Activated CD4-positive, alpha-beta T cell treated with anti-CD3 and anti-CD28 coated beads for 1 hour (primary cell): ENCODE data around the gene FAM227B.
"Not testable (repeated sequence)": the region's sequence is repeated elsewhere in the genome, so short reads cannot be mapped to it uniquely, and the experiment has no call there.

Experiments used
- DNase-seq: peaks from one replicate; pipeline ENCODE4 v3.0.0-alpha.2; 2020

FAM227B gene

GRCh38 chr15:49492151-49492550 is 128.5 kb downstream of the FAM227B start:
- DNase-seq, result no peak

- no peak for DNase-seq
Observed at GRCh38 chr15:49490966-49491365, 129.7 kb downstream of the FAM227B start.

GRCh38 chr15:49485401-49485800 is 135.2 kb downstream of the FAM227B start:
- not testable (repeated sequence) for DNase-seq

- DNase-seq, result not testable (repeated sequence)
Observed at GRCh38 chr15:49478982-49479381, 141.6 kb downstream of the FAM227B start.

- not testable (repeated sequence) for DNase-seq
Observed at GRCh38 chr15:49478021-49478420, 142.6 kb downstream of the FAM227B start.

GRCh38 chr15:49473031-49473430 is 147.6 kb downstream of the FAM227B start:
- DNase-seq, result no peak

- DNase-seq, result no peak
Observed at GRCh38 chr15:49472338-49472737, 148.3 kb downstream of the FAM227B start.

GRCh38 chr15:49471733-49472132 is 148.9 kb downstream of the FAM227B start:
- DNase-seq, result no peak

- DNase-seq, result not testable (repeated sequence)
Observed at GRCh38 chr15:49471248-49471647, 149.4 kb downstream of the FAM227B start.

GRCh38 chr15:49468481-49468839 is 152.2 kb downstream of the FAM227B start:
- no peak for DNase-seq

- DNase-seq, result no peak
Observed at GRCh38 chr15:49467746-49468480, 152.7 kb downstream of the FAM227B start.

- DNase-seq, result no peak
Observed at GRCh38 chr15:49466119-49466518, 154.5 kb downstream of the FAM227B start.

GRCh38 chr15:49464522-49464921 is 156.1 kb downstream of the FAM227B start:
- no peak for DNase-seq

GRCh38 chr15:49462232-49462844 is 158.3 kb downstream of the FAM227B start:
- no peak for DNase-seq

- DNase-seq, result no peak
Observed at GRCh38 chr15:49460411-49460941, 160.1 kb downstream of the FAM227B start.

GRCh38 chr15:49458145-49458544 is 162.5 kb downstream of the FAM227B start:
- no peak for DNase-seq

GRCh38 chr15:49456166-49456565 is 164.5 kb downstream of the FAM227B start:
- DNase-seq, result no peak

GRCh38 chr15:49452595-49452994 is 168.0 kb downstream of the FAM227B start:
- DNase-seq, result no peak

GRCh38 chr15:49441816-49442215 is 178.8 kb downstream of the FAM227B start:
- no peak for DNase-seq

GRCh38 chr15:49441356-49441755 is 179.3 kb downstream of the FAM227B start:
- DNase-seq, result no peak

GRCh38 chr15:49439678-49440395 is 180.8 kb downstream of the FAM227B start:
- DNase-seq, result no peak

GRCh38 chr15:49438962-49439631 is 181.5 kb downstream of the FAM227B start:
- no peak for DNase-seq

- DNase-seq, result no peak
Observed at GRCh38 chr15:49436751-49437150, 183.9 kb downstream of the FAM227B start.
